A673 (cell line): ENCODE measurements around the gene OR56A3.

Experiments used
- CTCF ChIP-seq: fragments of 300-800, 200-600 bp; sonication (generic); conservative IDR thresholded peaks from 2 replicates; pipeline ENCODE4 v1.5.1; 2017; ENCODE audit warnings: low read depth, mild to moderate bottlenecking, antibody characterized with exemption, low read length, moderate library complexity, mixed read lengths
- EZH2 ChIP-seq: fragments of 200-600 bp; sonication (generic); IDR thresholded peaks from 2 replicates; pipeline ENCODE4 v1.6.1; 2017; ENCODE audit warnings: borderline replicate concordance, low read depth, mild to moderate bottlenecking, mixed read lengths, antibody characterized with exemption, low read length; ENCODE audit not compliant: poor library complexity, severe bottlenecking

- TF ChIP-seq CTCF (no peak), EZH2 (no peak)
These were observed 31.5 kb upstream of the OR56A3 start for GRCh38 chr11:5910540-5910939.
